ENCODE results near the gene ERMAP. TPM values are rescaled to one million over a fixed set of nuclear protein-coding genes. Genes with fewer than 3 reads are reported as not detected.
A peak's percentile ranks its signal among the peaks of the same experiment; 100 is the strongest.
"Not testable (repeated sequence)": the region's sequence is repeated elsewhere in the genome, so short reads cannot be mapped to it uniquely, and the experiment has no call there.

Gene ERMAP
- total RNA-seq, 8 experiments from 2014 or later, result 4.3 to 17.2 (median 10.0) TPM

GRCh38 chr1:42873108-42873507 is 56.2 kb downstream of the ERMAP start:
- H3K4me1 ChIP-seq (replicated peaks in 1 of 2); ATAC-seq (replicated peaks in 6 of 8); in situ Hi-C loops (cut with MboI; ENCODE audit: low pct_unique_long_range_greater_than_20kb in 2 of 9, low sequenced_read_pairs in 9 of 9, unreplicated experiment in 9 of 9); H3K27ac ChIP-seq; H3K4me3 ChIP-seq: not testable (repeated sequence)

- WGBS, 10 experiments, result 8 to 100% (median 73%) methylated on average over 1 of the region's 1 CpG; no CpG with 5 or more reads in 1 of the 10 experiments
- Histone ChIP-seq H3K4me3 (no peak overlapping the region), H3K4me1 (replicated peaks in 1 of 2) (no peaks in the 10 kb centered on the region), H3K27ac (no peak overlapping the region)
- ATAC-seq (replicated peaks in 6 of 8), result no peak
- in situ Hi-C loops (cut with MboI; ENCODE audit: low pct_unique_long_range_greater_than_20kb in 2 of 9, low sequenced_read_pairs in 9 of 9, unreplicated experiment in 9 of 9), result no loop called here
These were observed 56.7 kb downstream of the ERMAP start for GRCh38 chr1:42873670-42874069.

- Histone ChIP-seq H3K4me1 (replicated peaks in 1 of 2) (no peaks in the 10 kb centered on the region), H3K27ac (no peak overlapping the region), H3K4me3 (no peak overlapping the region)
- no peak for ATAC-seq (replicated peaks in 6 of 8)
- in situ Hi-C loops (cut with MboI; ENCODE audit: low pct_unique_long_range_greater_than_20kb in 2 of 9, low sequenced_read_pairs in 9 of 9, unreplicated experiment in 9 of 9), result no loop called here
These were observed 59.1 kb downstream of the ERMAP start for GRCh38 chr1:42876009-42876408.

DNA sequence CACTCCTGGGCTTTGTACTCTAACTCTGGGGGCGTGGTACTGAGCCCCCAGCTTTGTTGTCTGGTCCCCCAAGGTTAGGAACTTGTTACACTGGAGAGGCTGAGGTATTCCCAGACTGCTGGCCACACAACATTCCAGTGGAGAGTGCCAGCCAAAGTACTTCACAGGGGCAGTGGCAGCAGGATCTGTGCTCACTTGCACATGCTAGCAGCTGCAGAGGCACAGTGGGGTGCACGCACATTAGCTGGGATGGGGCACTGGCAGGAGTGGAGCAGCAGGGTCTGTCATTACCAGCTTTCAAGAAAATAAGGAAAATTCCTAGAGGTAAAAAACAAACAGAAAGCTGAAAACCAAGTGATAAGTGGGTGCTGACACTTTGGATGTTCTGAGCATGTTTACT is 60.5 kb downstream of the ERMAP start:
- no peak for ATAC-seq (replicated peaks in 6 of 8)
- in situ Hi-C loops (cut with MboI; ENCODE audit: low pct_unique_long_range_greater_than_20kb in 2 of 9, low sequenced_read_pairs in 9 of 9, unreplicated experiment in 9 of 9), result no loop called here
- no peaks in the 10 kb centered on the region for H3K4me1 ChIP-seq (replicated peaks in 1 of 2)
- H3K4me3 ChIP-seq, result no peak overlapping the region
- 44 to 64% methylated on average over 2 of the region's 2 CpGs; no CpG with 5 or more reads in 8 of the 10 experiments for WGBS, 10 experiments
- no peak overlapping the region for H3K27ac ChIP-seq

DNA sequence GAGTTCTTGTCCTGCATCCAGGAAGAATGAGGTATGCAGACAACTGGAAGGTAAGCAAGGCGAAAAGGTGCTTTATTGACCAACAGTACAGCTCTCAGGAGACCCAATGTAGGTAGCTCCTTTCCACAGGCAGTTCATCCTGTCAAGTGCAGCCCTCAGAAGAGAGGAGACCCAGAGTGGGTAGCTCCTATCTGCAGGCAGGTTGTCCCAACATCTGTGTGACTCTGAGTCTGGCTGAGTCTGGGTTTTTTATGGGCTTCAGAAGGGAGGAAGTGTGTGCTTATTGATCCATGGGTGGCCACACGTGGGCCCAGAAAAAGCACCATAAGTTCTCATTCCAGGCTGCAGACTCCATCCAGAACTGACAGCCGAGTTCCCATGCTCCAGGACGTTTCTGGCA is 63.5 kb downstream of the ERMAP start:
- no peaks in the 10 kb centered on the region for H3K4me1 ChIP-seq (replicated peaks in 1 of 2)
- no peak for ATAC-seq (replicated peaks in 6 of 8)
- in situ Hi-C loops (cut with MboI; ENCODE audit: low pct_unique_long_range_greater_than_20kb in 2 of 9, low sequenced_read_pairs in 9 of 9, unreplicated experiment in 9 of 9), result no loop called here
- H3K27ac ChIP-seq, result no peak overlapping the region
- WGBS, 10 experiments, result 0 to 86% (median 63%) methylated on average over 1 to 4 of the region's 4 CpGs; no CpG with 5 or more reads in 2 of the 10 experiments
- no peak overlapping the region for H3K4me3 ChIP-seq

DNA sequence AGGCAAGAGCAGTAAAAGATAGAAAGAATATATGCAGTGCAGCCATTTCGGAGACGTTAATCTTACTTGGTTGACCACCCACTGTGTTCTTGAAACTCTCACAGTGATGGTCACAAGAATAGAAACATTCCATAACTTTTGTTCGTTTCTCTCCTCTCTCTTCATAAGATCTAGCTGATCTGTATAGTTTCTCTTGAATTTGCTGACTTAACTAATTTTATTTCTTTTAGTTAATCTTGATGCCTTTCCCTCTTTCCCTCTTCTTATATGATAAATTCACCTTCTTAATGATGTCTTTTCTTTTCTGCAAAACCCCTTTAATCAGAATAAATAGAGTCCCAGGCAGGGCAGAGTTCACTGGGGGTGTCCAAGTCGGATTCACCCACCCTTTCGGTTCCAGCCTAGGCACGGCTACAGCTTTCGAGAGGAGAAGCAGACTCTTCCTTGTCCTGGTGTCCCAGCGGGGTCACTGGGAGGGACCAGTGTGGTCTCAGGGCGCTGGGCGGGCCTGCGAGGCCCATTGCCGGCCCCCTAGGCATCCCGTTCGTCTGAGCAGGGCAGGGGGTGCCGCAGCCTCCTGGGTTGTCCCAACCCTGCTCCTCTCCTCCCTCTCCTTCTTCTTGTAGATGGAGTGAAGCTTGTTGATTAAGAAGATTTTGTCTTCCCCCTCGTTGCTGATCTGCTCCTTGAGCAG is 69.3 kb downstream of the ERMAP start:
- Histone ChIP-seq H3K27ac (no peak overlapping the region), H3K4me1 (replicated peaks in 1 of 2) (no peaks in the 10 kb centered on the region), H3K4me3 (no peak overlapping the region)
- in situ Hi-C loops (cut with MboI; ENCODE audit: low pct_unique_long_range_greater_than_20kb in 2 of 9, low sequenced_read_pairs in 9 of 9, unreplicated experiment in 9 of 9), result no loop called here
- no peak for ATAC-seq (replicated peaks in 6 of 8)
- WGBS, 10 experiments, result 54 to 84% (median 75%) methylated on average over 2 to 16 of the region's 16 CpGs

DNA sequence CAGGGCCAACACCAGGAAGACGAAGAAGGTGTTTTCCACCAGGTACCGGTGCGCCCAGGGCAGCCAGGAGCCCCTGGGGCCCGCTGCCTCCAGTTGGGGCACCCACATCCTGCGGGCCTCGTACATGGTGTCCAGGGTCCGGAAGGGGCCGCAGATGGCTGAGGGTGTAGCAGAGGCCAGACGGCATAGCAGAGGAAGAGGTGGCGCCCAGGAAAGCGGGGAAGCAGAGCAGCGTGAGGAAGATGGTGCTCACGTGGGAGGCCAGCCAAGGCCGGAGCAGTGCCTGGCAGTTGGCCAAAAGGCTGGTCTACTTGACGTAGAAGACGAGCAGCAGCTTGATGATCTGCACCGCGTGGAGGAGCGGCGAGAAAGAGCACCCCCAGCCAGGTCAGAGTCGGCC is 69.9 kb downstream of the ERMAP start:
- in situ Hi-C loops (cut with MboI; ENCODE audit: low pct_unique_long_range_greater_than_20kb in 2 of 9, low sequenced_read_pairs in 9 of 9, unreplicated experiment in 9 of 9), result no loop called here
- Histone ChIP-seq H3K4me1 (replicated peaks in 1 of 2) (peaks cover 0 to 3% of the 10 kb centered on the region in 2 donors), H3K4me3 (no peak overlapping the region), H3K27ac (no peak overlapping the region)
- ATAC-seq (replicated peaks in 6 of 8), result no peak
- WGBS, 10 experiments, result 20 to 98% (median 92%) methylated on average over 1 to 17 of the region's 21 CpGs; no CpG with 5 or more reads in 4 of the 10 experiments

DNA sequence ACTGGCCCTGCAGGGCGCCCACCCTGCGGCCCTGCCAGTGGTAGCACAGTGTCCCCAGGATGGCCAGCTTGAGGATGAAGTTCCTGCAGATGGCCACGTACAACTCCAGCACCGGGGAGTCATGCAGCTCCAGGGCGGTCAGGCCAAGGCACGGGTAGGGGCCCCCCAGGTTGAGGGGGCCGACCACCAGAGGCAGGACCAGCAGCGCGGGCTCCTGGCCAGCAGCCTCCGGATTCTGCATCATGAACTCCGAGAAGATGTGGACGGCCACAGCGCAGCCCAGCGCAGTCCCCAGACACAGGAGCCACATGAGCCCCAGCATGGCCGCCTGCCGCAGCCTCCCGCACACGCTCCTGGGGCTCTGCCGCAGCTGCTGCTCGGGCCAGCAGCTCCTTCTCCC is 70.4 kb downstream of the ERMAP start:
- in situ Hi-C loops (cut with MboI; ENCODE audit: low pct_unique_long_range_greater_than_20kb in 2 of 9, low sequenced_read_pairs in 9 of 9, unreplicated experiment in 9 of 9), result no loop called here
- Histone ChIP-seq H3K27ac (no peak overlapping the region), H3K4me1 (replicated peaks in 1 of 2) (peaks cover 0 to 3% of the 10 kb centered on the region in 2 donors), H3K4me3 (no peak overlapping the region)
- ATAC-seq (replicated peaks in 6 of 8), result no peak
- 60 to 100% (median 89%) methylated on average over 1 to 14 of the region's 20 CpGs; no CpG with 5 or more reads in 5 of the 10 experiments for WGBS, 10 experiments

GRCh38 chr1:42888013-42888633 is 71.2 kb downstream of the ERMAP start:
- Histone ChIP-seq H3K27ac (no peak overlapping the region), H3K4me1 (replicated peaks in 1 of 2) (peaks cover 0 to 3% of the 10 kb centered on the region in 2 donors), H3K4me3 (no peak overlapping the region)
- in situ Hi-C loops (cut with MboI; ENCODE audit: low pct_unique_long_range_greater_than_20kb in 2 of 9, low sequenced_read_pairs in 9 of 9, unreplicated experiment in 9 of 9), result no loop called here
- WGBS, 10 experiments, result 80 to 89% (median 87%) methylated on average over 1 to 21 of the region's 31 CpGs; no CpG with 5 or more reads in 5 of the 10 experiments
- no peak for ATAC-seq (replicated peaks in 6 of 8)

- peaks cover 0 to 3% of the 10 kb centered on the region in 2 donors for H3K4me1 ChIP-seq (replicated peaks in 1 of 2)
- no peak overlapping the region for H3K4me3 ChIP-seq
- in situ Hi-C loops (cut with MboI; ENCODE audit: low pct_unique_long_range_greater_than_20kb in 2 of 9, low sequenced_read_pairs in 9 of 9, unreplicated experiment in 9 of 9), result no loop called here
- no peak for ATAC-seq (replicated peaks in 6 of 8)
- WGBS, 10 experiments, result 0 to 100% (median 83%) methylated on average over 1 to 4 of the region's 4 CpGs; no CpG with 5 or more reads in 1 of the 10 experiments
- no peak overlapping the region for H3K27ac ChIP-seq
These were observed 72.3 kb downstream of the ERMAP start for GRCh38 chr1:42889264-42889663.

DNA sequence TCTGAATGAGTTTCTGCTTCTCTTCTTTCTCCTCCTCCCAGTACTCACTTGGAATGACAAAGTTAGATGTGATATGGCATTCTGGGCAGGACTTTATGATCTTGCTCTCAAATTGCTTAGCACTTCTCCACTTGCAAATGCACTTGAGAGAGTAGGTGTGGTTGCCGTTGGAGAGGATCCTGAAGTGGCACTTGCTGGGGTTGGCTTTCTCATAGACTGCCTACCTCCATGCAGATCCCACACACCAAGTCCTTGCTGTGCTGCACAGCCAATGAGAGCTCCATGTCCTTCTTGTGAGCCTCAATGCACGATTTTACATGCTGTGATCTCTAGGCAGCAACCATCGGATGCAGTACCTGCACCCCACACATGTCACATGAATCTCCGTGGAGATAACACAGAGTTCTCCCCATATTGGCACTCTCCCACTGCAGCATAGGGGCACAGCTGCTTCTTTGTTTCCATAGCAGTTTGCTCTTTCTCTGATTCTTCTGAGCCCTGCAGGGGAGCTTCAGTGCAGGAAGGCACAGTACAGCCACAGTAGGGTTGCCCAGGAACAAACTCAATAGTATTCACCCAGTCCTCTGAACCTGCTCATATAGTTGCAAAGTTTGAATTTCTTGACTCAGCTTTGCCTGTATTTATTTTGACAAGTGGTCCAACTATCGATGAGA is 74.7 kb downstream of the ERMAP start:
- 41 to 54% (median 51%) methylated on average over 1 to 4 of the region's 5 CpGs; no CpG with 5 or more reads in 6 of the 10 experiments for WGBS, 10 experiments
- Histone ChIP-seq H3K4me1 (replicated peaks in 1 of 2) (peaks cover 0 to 3% of the 10 kb centered on the region in 2 donors), H3K27ac (no peak overlapping the region), H3K4me3 (no peak overlapping the region)
- ATAC-seq (replicated peaks in 6 of 8), result peak in 7 of 8 experiments; percentile 12 to 94 (median 53)
- in situ Hi-C loops (cut with MboI; ENCODE audit: low pct_unique_long_range_greater_than_20kb in 2 of 9, low sequenced_read_pairs in 9 of 9, unreplicated experiment in 9 of 9), result no loop called here
